ENCODE measurements around the gene ATG10.

GRCh38 chr5:82031220-82032119 is 59.6 kb downstream of the ATG10 start:
- TF ChIP-seq CTCF (IDR thresholded peaks at IDR 0.05) (no peak), POLR2A (IDR thresholded peaks at IDR 0.05) (no peak)

Data from suprapubic skin (tissue), 3 donors.